Right lobe of liver (tissue), 6 donors: Measurements from ENCODE around the gene MEIG1. TPM values are rescaled to one million over a fixed set of nuclear protein-coding genes. Genes with fewer than 3 reads are reported as not detected.
A peak's percentile ranks its signal among the peaks of the same experiment; 100 is the strongest.
"Not testable (repeated sequence)": the region's sequence is repeated elsewhere in the genome, so short reads cannot be mapped to it uniquely, and the experiment has no call there.

Experiments
- ATAC-seq, 4 donors: fragments of 200-7000 bp; cut with Tn5 transposase; one replicate each; pipeline ENCODE4 v1.9.1; 2020; ENCODE audit warnings: mild to moderate bottlenecking in 4 of 4, moderate library complexity in 4 of 4
- DNase-seq, 3 donors: peaks; one replicate each; pipeline ENCODE4 v3.0.0-alpha.2; 2020
- H3K27ac ChIP-seq, 3 donors: fragments of 200-600 bp; one replicate each; pipeline ENCODE4 v1.8.0; 2022
- H3K27me3 ChIP-seq, 2 donors: fragments of 200-600 bp; one replicate each; pipeline ENCODE4 v1.8.0; 2022
- H3K36me3 ChIP-seq, 4 donors: fragments of 200-600 bp; sonication (generic) in 1 of 4; one replicate each; pipeline versions ENCODE4 v1.5.1 to v1.8.0; 2017 to 2022; ENCODE audit warnings: control low read depth in 1 of 4
- H3K4me1 ChIP-seq, 4 donors: fragments of 200-600 bp; sonication (generic) in 1 of 4; one replicate each; pipeline versions ENCODE4 v1.5.1 to v1.8.0; 2017 to 2022; ENCODE audit warnings: control low read depth in 1 of 4
- H3K4me3 ChIP-seq, 3 donors: fragments of 200-600 bp; one replicate each; pipeline ENCODE4 v1.8.0; 2022
- H3K9me3 ChIP-seq, 4 donors: fragments of 200-600 bp; sonication (generic) in 1 of 4; one replicate each; pipeline versions ENCODE4 v1.5.1 to v1.8.0; 2017 to 2022; ENCODE audit warnings: control low read depth in 1 of 4
- POLR2A ChIP-seq: fragments of 450-650 bp; IDR thresholded peaks from one replicate; pipeline ENCODE4 v1.6.1; 2017; ENCODE audit warnings: antibody characterized with exemption, mild to moderate bottlenecking
- WGBS: methylation state at CpG from one replicate; pipeline ENCODE4 v1.1.6; 2018; ENCODE audit warnings: low coverage, low lambda C conversion rate; ENCODE audit not compliant: insufficient coverage; ENCODE audit errors: missing lambda C conversion rate; 5-methylcytosine and 5-hydroxymethylcytosine counted together
- intact Hi-C, 2 donors: fragments of 100-400 bp; cut with DNase I; formaldehyde crosslinking; loops; one replicate each; pipeline versions ENCODE4 v1.11.2 to v1.14.1; 2022
- total RNA-seq, 6 experiments: library from RNA; depleted of rRNA in 2 of 6; stranded (reverse); fragments of >200 nt in 2 of 6; fragmentation: NEBNext Ultra II Directional in 3 of 6; extraction: Animal tissue kit (Norgen Biotek cat#: 25700) in 3 of 6; gene quantifications; one replicate each; pipeline versions ENCODE4 v1.1.0 to v1.2.4, GENCODE V29; 2016 to 2023
- TF ChIP-seq, protein P1 (sequence below), 4 donors: fragments of 200-600 bp in 3 of 4; fragments of 450-650 bp in 1 of 4; IDR thresholded peaks; one replicate each; pipeline versions ENCODE4 v1.5.1 to v1.8.0; 2016 to 2022; ENCODE audit warnings: antibody characterized with exemption in 4 of 4, mild to moderate bottlenecking in 2 of 4
- donor health status: DM: no; HTN: yes; CAD: no.
- donor health status: DM: no; HTN: no; CAD: no.
- donor health status: DM: no; HTN: no; CAD: no.
- donor health status: DM: no; HTN: yes; CAD: no.
- donor health status: DM: no; HTN: yes; CAD: no.

Gene MEIG1
- total RNA-seq, 6 experiments from 2014 or later, result 0.51 TPM; not detected in 5

DNA sequence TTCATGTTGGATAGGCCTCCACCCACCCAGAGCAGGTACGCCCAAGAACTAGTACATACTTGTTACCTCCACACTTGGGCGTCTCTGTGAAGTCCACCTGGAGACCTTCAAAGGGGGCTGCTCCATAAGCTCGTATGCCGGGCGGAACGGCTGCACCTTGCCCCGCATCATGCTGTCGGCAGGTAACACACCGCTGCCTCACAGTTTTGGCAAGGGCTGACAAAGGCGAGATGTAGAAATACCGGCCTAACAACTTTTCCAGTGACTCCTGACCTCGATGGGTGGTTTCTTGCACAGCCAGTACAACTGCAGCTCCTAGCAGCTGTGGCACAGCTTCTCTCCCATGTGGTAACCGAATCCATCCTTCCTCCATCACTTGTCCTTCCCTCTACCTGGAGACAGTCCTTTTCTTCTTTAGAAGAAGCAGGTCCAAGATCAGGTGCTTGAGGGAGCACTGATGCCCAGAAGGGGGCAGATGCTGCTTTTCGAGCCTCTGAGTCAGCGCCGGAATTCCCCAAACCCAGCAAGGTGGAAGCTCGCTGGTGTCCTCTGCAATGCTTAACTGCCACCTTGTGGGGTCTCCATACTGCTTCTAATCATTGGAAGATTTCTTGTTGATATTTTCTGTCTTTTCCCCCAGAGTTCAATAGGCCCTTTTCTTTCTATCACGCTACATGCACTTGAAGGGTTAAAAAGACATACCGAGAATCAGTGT lies 32.0 kb downstream of the MEIG1 start:
- intact Hi-C loops, H3K36me3 ChIP-seq, H3K4me3 ChIP-seq, H3K27me3 ChIP-seq, H3K9me3 ChIP-seq, H3K4me1 ChIP-seq, H3K27ac ChIP-seq, ATAC-seq: not testable (repeated sequence)
- peak in 1 of 3 donors; percentile 30 for DNase-seq
- 23% methylated on average over 9 of the region's 19 CpGs for WGBS
- TF ChIP-seq, protein P1, sequence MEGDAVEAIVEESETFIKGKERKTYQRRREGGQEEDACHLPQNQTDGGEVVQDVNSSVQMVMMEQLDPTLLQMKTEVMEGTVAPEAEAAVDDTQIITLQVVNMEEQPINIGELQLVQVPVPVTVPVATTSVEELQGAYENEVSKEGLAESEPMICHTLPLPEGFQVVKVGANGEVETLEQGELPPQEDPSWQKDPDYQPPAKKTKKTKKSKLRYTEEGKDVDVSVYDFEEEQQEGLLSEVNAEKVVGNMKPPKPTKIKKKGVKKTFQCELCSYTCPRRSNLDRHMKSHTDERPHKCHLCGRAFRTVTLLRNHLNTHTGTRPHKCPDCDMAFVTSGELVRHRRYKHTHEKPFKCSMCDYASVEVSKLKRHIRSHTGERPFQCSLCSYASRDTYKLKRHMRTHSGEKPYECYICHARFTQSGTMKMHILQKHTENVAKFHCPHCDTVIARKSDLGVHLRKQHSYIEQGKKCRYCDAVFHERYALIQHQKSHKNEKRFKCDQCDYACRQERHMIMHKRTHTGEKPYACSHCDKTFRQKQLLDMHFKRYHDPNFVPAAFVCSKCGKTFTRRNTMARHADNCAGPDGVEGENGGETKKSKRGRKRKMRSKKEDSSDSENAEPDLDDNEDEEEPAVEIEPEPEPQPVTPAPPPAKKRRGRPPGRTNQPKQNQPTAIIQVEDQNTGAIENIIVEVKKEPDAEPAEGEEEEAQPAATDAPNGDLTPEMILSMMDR (IDR thresholded peaks at IDR 0.05), result peak in 1 of 4 donors; percentile 30

DNA sequence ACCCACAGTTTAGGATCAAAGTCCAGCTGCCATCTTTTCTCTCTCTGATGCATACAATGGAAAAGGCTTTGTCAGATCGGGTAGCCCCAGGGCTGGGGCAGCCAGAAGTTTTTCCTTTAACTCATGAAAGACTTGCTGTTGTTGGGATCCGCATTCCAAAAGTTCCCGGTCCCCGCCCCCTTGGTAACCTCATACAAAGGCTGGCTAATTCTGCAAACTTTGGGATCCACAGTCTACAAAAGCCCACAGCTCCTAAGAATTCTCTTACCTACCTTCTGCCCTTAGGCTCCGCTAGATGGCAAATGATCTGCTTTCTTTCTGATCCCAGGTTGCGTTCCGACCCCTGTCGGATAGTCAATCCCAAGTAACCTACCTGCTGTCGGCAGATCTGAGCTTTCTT lies 33.1 kb downstream of the MEIG1 start:
- H3K27ac ChIP-seq, H3K4me3 ChIP-seq, H3K4me1 ChIP-seq, ATAC-seq, H3K36me3 ChIP-seq, H3K9me3 ChIP-seq, DNase-seq, intact Hi-C loops, H3K27me3 ChIP-seq: not testable (repeated sequence)
- 74% methylated on average over 5 of the region's 9 CpGs for WGBS

GRCh38 chr10:14993500-14994455 lies 34.6 kb downstream of the MEIG1 start:
- H3K9me3 ChIP-seq, ATAC-seq, intact Hi-C loops, H3K27me3 ChIP-seq, H3K27ac ChIP-seq, H3K4me1 ChIP-seq, DNase-seq, H3K36me3 ChIP-seq, H3K4me3 ChIP-seq: not testable (repeated sequence)
- 61% methylated on average over 12 of the region's 32 CpGs for WGBS

DNA sequence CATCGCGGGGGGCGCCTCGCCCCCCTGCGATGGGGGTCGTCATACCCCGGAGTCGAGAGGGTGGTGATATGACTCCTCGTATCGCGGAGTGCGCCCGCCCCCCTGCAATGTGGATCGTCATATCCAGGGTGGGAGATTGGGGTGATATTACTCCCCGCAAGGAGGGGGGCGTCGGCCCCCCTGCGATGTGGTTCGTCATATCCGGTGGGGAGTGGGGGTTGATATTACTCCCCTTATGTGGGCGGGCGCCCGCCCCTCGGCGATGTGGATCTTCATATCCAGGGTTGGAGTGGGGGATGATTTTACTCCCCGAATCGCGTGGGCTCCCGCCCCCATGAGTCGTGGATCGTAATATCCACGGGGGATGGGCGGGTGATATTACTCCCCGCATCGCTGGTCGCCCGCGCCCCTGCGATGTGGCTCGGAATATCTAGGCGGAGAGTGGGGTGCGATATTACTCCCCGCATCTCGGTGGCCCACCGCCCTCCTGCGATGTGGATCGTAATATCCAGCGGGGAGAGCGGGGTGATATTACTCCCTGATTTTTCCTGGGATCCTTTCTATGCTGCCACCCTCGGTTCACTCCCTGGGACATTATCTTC lies 36.9 kb downstream of the MEIG1 start:
- Histone ChIP-seq H3K36me3 (no peaks in the 10 kb centered on the region), H3K4me1 (no peaks in the 10 kb centered on the region), H3K9me3 (no peaks in the 10 kb centered on the region), H3K27me3 (no peaks in the 10 kb centered on the region), H3K27ac (no peak overlapping the region), H3K4me3 (no peak overlapping the region)
- intact Hi-C loops, result no loop called here
- TF ChIP-seq POLR2A, result no peak
- TF ChIP-seq, protein P1 (IDR thresholded peaks at IDR 0.05), result no peak
- DNase-seq (no peak), ATAC-seq (no peak)
- 78% methylated on average over 10 of the region's 50 CpGs for WGBS

- DNase-seq, result not testable (repeated sequence)
- 36% methylated on average over 4 of the region's 5 CpGs for WGBS
These were observed 54.3 kb downstream of the MEIG1 start for GRCh38 chr10:15013530-15013929.

More at GRCh38 chr10:15013530-15013929, 54.3 kb downstream of the MEIG1 start:
- intact Hi-C loops, ATAC-seq, H3K36me3 ChIP-seq, H3K4me1 ChIP-seq, H3K9me3 ChIP-seq, H3K27me3 ChIP-seq, H3K27ac ChIP-seq, H3K4me3 ChIP-seq: not testable (repeated sequence)
